Astrocyte (in vitro differentiated cells and primary cell): ENCODE measurements around the gene HAT1.

Experiments used
- CTCF ChIP-seq: IDR thresholded peaks from 2 replicates; pipeline ENCODE4 v1.5.1; 2011; ENCODE audit warnings: low read depth, mild to moderate bottlenecking, inconsistent platforms, low read length, moderate library complexity; ENCODE audit not compliant: insufficient read depth
- EZH2 ChIP-seq: IDR thresholded peaks from 2 replicates; pipeline ENCODE4 v1.6.1; 2012; ENCODE audit warnings: mild to moderate bottlenecking, low read length, inconsistent platforms; ENCODE audit not compliant: insufficient read depth

DNA sequence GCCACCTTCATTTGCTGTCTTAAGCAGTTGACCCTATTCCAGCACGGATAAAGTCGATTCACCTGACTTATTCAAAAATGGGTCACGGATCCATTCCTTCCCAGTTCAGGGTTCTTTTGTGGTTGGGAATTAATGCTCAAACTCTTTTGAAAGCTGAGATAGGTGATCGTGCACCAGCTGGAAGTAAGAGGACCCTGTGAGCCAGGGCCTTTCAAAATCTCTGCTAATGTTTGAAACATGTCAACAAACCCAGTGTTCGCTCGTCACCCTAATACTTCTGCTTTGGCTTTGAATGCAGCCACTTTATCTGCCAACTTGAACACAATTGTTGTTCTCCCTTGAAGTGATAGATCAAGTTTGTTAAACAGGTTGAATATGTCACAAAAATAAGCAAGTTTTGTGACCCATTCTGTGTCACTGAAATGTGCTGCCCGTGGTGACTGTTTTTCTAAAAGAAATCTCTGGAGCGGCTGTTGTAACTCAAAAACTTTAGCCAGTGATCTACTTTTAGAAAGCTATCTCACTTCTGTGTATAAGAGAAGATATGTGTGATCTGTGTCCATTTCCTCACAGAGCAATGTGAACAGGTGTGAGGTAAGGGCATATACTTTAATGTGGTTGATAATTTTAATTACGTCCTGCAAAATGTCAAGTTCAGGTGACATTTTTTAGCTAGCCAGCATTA, 16.9 kb downstream of the HAT1 start:
- TF ChIP-seq CTCF (no peak), EZH2 (no peak)
